NCI-H524 (cell line): Measurements from ENCODE around the gene OTOP1.
"Not testable (repeated sequence)": the region's sequence is repeated elsewhere in the genome, so short reads cannot be mapped to it uniquely, and the experiment has no call there.

Experiments
- DNase-seq, 2 experiments: peaks; one replicate each; lab custom pipeline; 2025; lab: John Stamatoyannopoulos, UW

OTOP1 gene, protein sequence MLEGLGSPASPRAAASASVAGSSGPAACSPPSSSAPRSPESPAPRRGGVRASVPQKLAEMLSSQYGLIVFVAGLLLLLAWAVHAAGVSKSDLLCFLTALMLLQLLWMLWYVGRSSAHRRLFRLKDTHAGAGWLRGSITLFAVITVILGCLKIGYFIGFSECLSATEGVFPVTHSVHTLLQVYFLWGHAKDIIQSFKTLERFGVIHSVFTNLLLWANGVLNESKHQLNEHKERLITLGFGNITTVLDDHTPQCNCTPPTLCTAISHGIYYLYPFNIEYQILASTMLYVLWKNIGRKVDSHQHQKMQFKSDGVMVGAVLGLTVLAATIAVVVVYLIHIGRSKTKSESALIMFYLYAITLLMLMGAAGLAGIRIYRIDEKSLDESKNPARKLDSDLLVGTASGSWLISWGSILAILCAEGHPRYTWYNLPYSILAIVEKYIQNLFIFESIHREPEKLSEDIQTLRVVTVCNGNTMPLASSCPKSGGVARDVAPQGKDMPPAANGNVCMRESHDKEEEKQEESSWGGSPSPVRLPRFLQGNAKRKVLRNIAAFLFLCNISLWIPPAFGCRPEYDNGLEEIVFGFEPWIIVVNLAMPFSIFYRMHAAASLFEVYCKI

DNA sequence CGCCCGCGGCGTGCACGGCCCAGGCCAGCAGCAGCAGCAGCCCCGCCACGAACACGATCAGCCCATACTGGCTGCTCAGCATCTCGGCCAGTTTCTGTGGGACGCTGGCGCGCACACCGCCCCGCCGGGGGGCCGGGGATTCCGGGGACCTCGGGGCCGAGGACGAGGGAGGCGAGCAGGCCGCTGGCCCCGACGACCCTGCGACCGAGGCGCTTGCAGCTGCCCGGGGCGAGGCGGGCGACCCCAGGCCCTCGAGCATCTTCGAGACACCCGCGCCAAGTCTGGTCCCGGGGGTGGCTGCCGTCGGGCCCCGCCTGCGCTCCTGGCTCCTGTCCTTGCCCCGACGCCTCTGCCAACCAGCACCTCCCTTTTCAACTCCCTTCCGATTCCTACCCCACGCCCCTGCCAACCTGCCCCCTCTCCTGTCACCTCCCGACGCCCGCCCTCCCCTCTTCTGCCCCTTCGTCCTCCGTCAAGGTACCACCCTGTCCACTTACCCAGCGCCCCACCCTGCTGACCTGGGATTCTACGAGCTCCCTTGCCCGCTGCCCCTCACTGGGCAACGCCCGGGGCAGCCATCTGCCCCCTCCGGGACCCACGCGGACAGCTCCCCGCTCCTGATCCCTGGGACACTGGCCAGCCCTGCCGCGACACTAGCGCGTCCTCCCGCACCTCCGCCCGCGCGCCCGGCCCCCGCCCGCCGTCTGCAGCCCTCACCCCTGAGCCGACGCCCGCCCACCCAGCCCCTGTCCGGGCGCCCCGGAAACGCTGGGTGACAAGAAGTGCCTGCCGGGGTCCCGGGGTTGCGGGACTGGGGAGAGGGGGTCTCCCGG is at the start of gene OTOP1:
Gene OTOP1, minus strand, starts transcription at position 324 of the 833 bp plus-strand sequence. Its CDS starts 65 bp downstream, at position 259.
- no peak for DNase-seq

DNA sequence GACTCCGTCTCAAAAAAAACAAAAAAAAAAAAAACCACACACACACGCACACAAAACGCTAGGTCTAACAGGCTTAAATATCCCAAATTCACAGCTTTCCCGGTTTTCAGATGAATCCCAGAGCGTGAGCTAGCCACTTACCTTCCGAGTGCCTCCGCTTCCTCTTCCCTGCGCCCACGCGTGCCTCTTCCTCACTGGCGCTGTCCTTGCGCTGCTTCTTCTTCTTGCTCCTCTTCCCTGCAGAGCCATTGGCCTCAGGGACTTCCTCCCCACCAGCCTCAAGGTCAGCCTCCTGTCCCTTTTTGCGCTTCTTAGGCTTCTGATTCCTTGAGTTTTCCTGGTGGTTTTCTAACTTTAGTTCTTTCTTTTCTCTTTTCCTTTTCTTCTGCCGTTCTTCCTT is 47.5 kb upstream of the OTOP1 start:
- no peak for DNase-seq

DNA sequence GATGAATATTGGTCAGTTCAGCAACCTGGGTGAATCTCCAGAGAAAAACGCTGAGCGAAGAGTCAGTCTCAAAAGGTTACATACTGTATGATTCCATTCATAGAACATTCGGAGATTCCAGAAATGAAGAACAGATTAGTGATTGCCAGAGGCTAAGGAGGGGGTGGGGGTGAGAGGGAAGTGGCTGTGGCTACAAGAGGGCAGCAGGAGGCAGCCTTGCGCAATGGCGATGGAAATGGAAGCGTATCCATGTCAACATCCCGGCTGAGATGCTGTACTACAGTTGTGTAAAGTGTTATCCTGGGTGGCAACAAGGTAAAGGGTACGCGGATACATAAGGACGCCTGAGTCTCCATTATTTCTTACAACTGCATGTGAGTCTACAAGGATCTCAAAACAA is 45.2 kb upstream of the OTOP1 start:
- DNase-seq: no peak

DNA sequence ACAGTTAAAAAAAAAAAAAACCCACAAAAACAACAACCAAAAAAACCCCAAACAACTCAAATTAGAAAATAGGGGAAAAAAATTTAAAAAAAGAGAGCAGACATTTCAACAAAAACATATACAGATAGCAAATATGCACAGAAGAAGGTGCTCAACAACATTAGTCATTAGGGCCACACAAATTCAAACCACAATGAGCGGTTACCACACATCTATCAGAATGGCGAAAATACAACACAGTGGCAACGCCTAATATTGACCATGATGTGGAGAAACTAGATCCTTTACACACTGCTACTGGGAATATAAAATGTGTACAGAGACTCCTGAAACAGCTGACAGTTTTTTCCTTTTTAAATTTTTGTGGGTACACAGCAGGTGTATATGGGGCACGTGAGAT is 43.8 kb upstream of the OTOP1 start:
- no peak for DNase-seq

DNA sequence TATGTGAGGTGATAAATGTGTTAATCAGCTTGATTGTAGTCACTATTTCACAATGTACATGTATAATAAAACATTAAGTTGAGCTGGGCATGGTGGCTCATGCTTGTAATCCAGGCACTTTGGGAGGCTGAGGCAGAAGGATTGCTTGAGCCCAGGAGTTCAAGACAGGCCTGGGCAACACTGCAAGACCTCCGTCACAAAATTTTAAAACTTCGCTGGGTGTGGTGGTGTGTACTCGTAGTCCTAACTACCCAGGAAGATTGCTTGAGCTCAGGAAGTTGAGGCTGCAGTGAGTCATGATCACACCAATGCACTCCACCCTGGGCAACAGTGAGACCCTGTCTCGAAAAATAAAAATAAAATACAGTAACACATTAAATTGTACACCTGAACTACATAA is 43.1 kb upstream of the OTOP1 start:
- DNase-seq: no peak

DNA sequence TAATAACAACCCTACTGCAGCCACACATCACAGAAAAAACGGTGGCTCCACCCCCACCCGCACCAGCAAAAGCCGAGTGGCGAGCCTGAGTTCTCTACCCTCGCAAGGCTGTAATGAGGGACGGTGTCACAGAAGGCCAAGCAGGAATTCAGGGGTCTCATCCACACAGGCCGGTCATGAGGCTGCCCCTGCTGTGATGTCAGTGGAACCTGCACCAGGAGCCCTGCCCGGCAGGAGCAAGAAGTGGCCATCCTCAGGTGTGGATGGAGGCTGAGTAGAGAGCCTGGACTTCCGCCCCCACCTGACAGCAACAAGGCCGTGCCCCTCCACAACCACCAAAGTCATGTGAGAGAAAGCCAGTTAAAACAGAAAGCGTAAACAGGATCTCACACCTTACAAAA is 42.6 kb upstream of the OTOP1 start:
- no peak for DNase-seq

DNA sequence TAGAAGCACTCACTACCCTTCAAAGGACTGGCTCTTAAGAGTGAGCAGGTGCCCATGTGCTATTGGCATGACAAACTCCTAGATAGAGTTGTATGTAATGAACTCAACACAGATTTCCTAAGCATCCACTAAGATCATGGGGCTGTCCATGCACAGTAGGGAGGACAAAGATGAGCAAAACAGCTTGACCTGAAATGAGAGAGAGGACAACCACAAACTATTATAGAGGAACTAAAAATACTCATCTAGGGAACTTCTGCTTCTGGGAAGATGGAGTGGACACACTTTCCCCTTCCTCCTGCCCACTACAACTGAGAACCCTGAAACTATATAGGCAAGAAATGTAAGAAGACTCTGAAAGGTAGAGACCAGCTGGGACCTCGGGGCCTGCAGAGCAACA is 42.0 kb upstream of the OTOP1 start:
- no peak for DNase-seq

DNA sequence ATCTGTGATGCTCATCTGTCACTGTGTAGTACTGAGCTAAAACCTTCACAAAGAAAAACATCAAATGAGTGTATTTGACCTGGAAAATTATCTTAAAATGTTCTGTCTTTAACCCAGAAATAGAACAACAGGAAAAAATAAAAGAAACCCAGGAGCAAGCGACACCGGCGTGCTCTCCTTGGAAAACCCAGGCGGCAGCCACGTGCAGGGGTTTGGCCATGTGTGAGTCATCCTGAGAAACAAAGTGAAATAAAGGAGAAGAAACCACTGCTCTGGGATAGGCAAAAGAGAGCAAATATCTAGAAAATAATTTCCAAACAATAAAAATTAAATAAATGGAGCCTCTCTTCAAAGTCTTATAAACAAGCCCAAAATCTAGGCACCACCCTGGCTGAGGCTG is 41.3 kb upstream of the OTOP1 start:
- no peak for DNase-seq

DNA sequence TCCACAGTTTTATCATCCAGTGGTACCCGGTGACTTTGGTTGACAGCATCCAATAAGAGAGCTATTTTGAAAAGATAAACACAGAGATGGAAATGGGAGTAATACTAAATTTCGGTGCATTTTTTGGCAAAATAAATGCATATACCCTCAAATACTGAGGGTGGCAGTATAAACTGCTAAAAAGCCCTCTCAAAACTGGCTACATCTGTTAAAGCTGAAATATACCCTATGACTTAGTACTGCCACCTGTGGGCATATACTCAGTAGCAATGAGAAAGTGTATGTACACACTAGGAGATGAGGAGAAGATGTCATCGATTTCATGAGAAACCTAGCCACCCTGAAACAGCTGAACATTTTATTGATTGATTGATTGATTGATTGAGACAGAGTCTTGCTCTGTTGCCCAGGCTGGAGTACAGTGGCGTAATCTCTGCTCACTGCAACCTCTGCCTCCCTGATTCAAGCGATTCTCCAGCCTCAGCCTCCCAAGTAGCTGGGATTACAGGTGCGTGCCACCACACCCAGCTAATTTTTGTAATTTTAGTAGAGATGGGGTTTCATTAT is 33.5 kb upstream of the OTOP1 start:
- DNase-seq: peak; percentile 8 to 77

DNA sequence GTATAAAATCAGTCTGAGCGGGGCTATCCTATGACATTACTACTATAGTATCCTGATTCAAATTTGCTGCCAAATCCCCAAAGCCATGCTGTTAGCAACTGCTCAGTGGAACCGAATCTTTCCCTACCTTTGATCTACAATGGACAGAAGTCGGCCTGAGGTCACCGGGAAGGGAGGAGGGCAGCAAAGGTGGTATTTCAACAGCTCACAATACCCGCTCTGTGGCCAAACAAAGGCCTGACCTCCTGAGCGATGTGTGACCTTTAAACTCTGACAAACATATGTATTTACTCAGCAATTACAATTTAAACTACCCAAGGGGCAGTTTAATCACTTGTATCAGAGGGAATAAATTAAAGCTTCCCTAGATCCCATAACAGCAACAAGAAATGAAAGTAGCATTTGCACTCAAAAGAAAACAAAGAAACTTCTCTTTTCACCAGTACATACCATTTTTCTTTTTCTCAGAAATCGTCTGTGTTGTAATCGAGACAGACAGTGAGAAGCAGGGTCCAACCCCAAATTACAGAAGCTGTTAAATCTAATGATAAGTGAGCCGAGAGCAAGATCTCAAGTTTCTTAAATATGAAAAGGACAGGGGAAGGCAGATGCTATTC is 32.9 kb upstream of the OTOP1 start:
- DNase-seq: no peak

DNA sequence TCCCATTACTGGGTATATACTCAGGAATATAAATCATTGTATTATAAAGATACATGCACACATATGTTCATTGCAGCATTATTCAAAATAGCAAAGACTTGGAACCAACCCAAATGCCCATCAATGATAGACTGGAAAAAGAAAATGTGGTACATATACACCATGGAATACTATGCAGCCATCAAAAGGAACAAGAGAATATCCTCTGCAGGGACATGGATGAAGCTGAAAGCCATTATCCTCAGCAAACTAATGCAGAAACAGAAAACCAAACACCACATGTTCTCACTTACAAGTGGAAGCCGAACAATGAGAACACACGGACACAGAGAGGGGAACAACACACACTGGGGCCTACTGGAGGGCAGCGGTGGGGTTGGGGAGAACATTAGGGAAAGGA is 31.0 kb upstream of the OTOP1 start:
- DNase-seq: not testable (repeated sequence)

DNA sequence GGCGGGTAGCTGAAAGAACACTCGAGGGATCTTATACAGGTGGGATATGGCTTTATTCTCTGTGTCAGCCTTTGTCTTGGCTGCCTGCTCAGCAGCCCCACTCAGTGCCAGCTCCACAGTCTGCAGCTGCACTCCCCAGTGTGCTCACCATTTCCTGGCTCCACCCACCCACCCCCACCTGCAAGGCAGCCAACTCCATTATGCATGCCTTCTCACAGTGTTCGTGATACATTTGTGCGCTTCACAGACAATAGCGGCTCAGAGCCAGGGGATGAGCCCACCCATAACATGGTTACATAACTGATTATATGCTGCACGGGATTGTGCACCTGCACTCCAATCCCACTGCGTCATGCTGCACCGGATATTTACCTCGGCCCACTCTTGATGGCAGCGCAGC is 30.1 kb upstream of the OTOP1 start:
- no peak for DNase-seq

DNA sequence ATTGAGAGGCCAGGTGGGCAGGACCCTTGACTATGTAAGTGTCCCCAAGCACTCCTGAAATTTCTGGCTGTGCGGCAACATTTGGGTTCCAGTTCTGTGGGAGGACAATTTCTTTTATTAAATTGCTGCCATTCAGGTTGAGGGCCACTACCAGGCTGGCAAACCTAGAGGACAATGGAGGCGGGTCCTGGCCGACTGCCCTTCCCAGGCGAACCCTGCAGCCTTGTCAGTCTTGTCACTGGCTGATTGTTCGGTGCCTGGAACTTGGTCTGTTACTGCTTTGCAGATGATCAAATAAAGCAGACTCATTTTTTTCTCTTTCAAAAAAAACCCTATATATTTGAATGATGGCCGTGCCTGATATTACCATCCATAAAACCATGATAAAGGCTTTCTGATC is 27.9 kb upstream of the OTOP1 start:
- no peak for DNase-seq

DNA sequence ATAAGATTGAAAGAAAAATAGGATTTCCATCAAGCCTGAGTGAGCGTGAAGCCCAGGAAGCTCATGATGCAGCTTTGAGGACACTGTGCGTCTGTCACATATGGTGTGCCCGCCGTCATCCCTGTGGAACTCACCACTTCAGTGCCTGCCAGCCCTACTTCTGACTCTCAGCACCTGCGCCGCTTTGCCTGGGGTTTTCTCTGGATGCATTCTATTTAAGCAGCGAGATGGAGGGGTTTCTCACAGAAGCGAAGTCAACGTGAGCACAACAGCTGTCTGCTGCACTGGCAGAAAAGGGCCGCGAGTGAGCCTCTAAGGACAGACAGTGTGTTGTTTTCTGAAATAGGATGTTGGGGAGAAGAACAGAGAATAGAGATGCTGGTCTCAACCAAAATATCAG is 27.5 kb upstream of the OTOP1 start:
- DNase-seq: peak; percentile 62 to 82

DNA sequence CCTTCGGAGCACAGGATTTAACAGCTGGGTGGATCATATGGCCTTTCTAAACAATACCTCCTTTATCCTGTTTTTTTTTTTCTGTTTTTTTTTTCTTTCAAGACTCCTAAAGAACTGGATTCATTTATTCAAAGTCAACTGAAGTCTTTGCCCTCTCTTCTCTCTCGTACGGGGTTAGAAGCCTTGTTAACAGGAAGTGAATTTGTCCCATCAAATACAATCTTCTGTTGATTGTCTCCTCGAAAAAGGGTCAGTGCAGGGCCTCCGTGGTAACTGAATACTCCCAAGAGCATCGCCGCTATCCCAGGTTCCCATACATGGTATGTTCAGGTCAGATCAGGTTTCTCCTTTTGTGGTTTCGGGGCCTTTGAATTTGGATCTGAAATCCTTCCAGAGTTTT is 23.1 kb upstream of the OTOP1 start:
- DNase-seq: no peak

DNA sequence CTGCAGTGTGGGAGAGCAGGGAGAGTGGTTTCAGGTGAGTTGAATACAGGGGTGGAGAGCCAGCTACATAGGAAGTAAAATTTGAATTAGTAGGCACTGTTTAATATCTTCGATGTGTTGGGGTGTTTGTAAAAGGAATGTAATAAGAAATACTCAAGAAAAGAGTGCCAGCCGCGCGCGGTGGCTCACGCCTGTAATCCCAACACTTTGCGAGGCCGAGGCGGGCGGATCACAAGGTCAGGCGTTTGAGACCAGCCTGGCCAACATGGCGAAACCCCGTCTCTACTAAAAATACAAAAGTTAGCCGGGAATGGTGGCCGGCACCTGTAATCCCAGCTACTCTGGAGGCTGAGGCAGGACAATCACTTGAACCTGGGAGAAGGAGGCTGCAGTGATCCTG is 22.6 kb upstream of the OTOP1 start:
- not testable (repeated sequence) for DNase-seq

DNA sequence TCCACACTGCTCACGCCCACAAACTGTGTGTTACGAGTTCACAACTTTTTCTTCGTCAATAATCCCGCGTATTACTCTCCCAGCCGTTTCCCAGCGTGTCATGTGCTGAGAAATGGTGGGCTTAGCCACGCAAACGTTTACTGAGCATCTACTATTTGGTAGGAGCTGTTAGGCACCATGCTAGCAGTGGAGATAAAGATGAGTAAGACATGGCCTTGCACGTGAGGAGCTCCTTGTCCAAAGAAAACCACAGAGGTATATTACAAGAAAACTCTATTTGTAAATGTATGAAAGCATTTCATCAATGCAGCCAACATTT is 22.1 kb upstream of the OTOP1 start:
- no peak for DNase-seq

DNA sequence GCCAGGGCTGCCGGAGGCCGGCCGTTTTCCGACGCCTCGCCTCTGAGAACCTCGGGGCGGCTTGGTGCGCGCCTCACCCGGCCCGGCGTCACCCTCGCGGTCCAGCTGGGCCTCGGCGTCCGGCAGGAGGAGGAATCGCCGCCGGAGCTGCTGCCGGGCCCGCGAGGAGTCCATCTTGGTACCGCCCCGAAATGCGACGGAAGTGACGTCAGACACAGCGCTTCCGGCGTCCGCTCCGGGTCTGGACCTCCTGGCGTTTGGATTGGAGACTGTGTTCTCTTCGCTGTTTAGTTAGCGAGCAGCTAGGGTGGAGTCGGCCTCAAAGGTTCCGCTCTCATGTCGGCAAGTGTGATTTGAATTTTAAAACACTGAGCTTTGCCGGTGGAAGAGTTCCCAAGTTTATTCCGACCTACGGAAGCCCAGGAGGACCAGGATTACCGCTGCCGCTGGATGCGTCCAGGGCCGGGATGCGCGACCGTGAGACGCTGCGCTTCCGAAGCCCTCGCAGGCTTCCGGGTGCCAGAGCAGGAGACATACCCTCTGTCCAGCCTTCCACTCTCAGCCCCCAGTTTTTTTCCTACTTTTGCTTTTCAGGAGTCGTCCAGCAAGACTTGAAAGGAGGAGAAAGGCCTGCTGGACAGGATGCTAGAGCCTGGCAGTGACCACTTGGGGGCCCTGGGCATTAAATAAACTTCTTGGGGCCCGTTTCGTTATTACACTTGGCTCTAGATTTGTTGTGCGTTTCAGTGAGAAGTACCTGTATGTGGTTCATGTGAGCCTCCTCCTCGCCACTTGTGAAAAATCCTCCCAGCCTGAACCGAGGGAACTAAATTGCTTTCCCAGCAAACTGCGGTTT is 21.5 kb upstream of the OTOP1 start, which contains the start of gene TMEM128:
Gene TMEM128, minus strand, starts transcription at position 195 of the 856 bp plus-strand sequence. Its CDS starts 21 bp downstream, at position 174.
- peak; percentile 84 to 88 for DNase-seq

DNA sequence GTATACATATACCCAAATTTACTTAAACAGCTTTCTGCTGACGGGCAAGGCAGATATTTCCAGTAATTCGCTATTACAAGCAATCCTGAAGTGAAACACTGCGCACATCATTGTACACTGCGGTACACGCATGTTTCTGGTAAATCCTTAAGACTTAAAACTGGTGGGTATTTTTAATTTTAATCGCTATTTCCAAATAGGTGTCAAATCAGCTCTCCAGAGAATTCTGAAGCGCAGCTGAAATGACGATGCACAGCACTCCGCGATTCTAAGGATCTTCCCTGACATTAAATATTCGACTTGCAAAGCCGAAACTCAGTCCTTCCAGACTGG is 20.9 kb upstream of the OTOP1 start:
- DNase-seq: no peak

DNA sequence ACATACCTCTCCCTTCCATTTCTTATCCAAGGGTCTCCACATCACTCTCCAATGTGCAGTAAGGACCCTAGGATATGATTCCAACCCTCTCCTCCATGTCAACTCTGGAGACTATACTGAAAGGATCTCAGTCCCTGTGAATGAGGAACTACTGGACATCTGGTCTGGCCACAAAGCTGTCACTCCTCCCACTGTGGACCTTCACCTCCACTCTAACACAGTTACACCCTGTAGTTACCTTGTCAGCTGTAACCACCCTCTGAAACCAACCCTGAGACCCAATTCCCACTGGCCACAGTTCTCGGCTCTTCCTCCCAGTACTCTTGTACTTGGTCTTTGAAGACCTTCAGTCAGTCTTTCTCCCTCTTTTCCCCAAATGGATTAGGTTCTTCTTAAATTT is 18.4 kb upstream of the OTOP1 start:
- no peak for DNase-seq

DNA sequence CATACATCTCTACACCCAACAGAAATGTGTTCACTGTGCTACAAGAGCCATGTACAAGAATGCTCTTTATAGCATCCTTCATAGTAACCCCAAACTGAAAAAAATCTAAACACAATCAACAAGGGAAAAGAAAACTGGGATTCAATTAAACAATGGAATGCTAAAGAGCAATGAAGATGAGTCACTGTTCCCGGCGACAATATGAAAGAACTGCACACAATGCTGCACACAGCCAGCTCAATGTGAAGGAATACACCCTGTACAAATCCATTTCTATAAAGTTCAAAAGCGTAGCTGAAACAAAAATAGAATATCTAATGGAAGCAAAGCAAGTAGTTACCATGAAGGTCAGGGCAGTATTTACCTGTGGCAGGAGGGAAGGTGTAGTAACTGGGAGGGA is 12.8 kb upstream of the OTOP1 start:
- not testable (repeated sequence) for DNase-seq
